ENCODE measurements around the gene LGI2. TPM values are rescaled to one million over a fixed set of nuclear protein-coding genes. Genes with fewer than 3 reads are reported as not detected.

The LGI2 gene
- total and polyA plus RNA-seq, 4 donors, result 0.05 to 0.19 (median 0.08) TPM; not detected in 1

GRCh38 chr4:25075129-25075528 is 44.4 kb upstream of the LGI2 start:
- Histone ChIP-seq H3K36me3 (ENCODE audit: control insufficient read depth in 4 of 4, insufficient read depth in 3 of 4, low read depth in 1 of 4, low read length in 3 of 4) (no peaks in the 10 kb centered on the region), H3K27me3 (ENCODE audit: control insufficient read depth in 4 of 4, insufficient read depth in 4 of 4, low read length in 3 of 4) (no peaks in the 10 kb centered on the region), H3K4me3 (ENCODE audit: low read depth in 1 of 3, low read length in 3 of 3) (no peak overlapping the region), H3K4me1 (ENCODE audit: control insufficient read depth in 4 of 4, insufficient read depth in 4 of 4, low read length in 3 of 4) (no peaks in the 10 kb centered on the region), H3K27ac (ENCODE audit: low read depth in 1 of 2, low read length in 2 of 2) (no peak overlapping the region), H3K9me3 (ENCODE audit: control insufficient read depth in 4 of 4, low read length in 3 of 4) (no peaks in the 10 kb centered on the region), H3K9ac (ENCODE audit: low read depth in 1 of 2, low read length in 2 of 2) (no peak overlapping the region)
- 89% methylated on average over 11 of the region's 11 CpGs for WGBS
- TF ChIP-seq MAX (IDR thresholded peaks at IDR 0.05) (no peak), HNF4G (IDR thresholded peaks at IDR 0.05) (no peak), JUND (IDR thresholded peaks at IDR 0.05) (no peak), ATF3 (IDR thresholded peaks at IDR 0.05) (no peak), FOXA2 (IDR thresholded peaks at IDR 0.05) (no peak), REST (IDR thresholded peaks at IDR 0.05) (no peak)
- DNase-seq (ENCODE audit: low spot score), result no peak

GRCh38 chr4:25070545-25070944 is 39.8 kb upstream of the LGI2 start:
- no peak overlapping the region for H3K4me3 ChIP-seq (ENCODE audit: low read depth in 1 of 3, low read length in 3 of 3)
- WGBS, result 81% methylated on average over 3 of the region's 3 CpGs
- no peak overlapping the region for H3K27ac ChIP-seq (ENCODE audit: low read depth in 1 of 2, low read length in 2 of 2)
- DNase-seq (ENCODE audit: low spot score), result no peak
- no peaks in the 10 kb centered on the region for H3K36me3 ChIP-seq (ENCODE audit: control insufficient read depth in 4 of 4, insufficient read depth in 3 of 4, low read depth in 1 of 4, low read length in 3 of 4)
- H3K27me3 ChIP-seq (ENCODE audit: control insufficient read depth in 4 of 4, insufficient read depth in 4 of 4, low read length in 3 of 4), result peaks cover 0 to 4% (median 0%) of the 10 kb centered on the region in 4 donors
- H3K9me3 ChIP-seq (ENCODE audit: control insufficient read depth in 4 of 4, low read length in 3 of 4), result peaks cover 0 to 1% (median 0%) of the 10 kb centered on the region in 4 donors
- no peak overlapping the region for H3K9ac ChIP-seq (ENCODE audit: low read depth in 1 of 2, low read length in 2 of 2)
- TF ChIP-seq SP1 (IDR thresholded peaks at IDR 0.05), result no peak
- TF ChIP-seq GABPA (IDR thresholded peaks at IDR 0.05 in 1 of 2, conservative IDR thresholded peaks at IDR 0.05 in 1 of 2), result no peak
- no peak for TF ChIP-seq TAF1 (conservative IDR thresholded peaks at IDR 0.05)
- TF ChIP-seq HNF4A (conservative IDR thresholded peaks at IDR 0.05), result no peak
- no peak for TF ChIP-seq ZBTB33 (IDR thresholded peaks at IDR 0.05)
- no peak for TF ChIP-seq HNF4G (IDR thresholded peaks at IDR 0.05)
- no peak for TF ChIP-seq RAD21 (IDR thresholded peaks at IDR 0.05)
- no peak for TF ChIP-seq YY1 (IDR thresholded peaks at IDR 0.05)
- TF ChIP-seq ATF3 (IDR thresholded peaks at IDR 0.05), result no peak
- no peak for TF ChIP-seq FOXA2 (IDR thresholded peaks at IDR 0.05)
- no peak for TF ChIP-seq MAX (IDR thresholded peaks at IDR 0.05)
- TF ChIP-seq NR2F2 (IDR thresholded peaks at IDR 0.05), result no peak
- no peak for TF ChIP-seq REST (IDR thresholded peaks at IDR 0.05)
- TF ChIP-seq FOXA1 (IDR thresholded peaks at IDR 0.05), result no peak
- no peaks in the 10 kb centered on the region for H3K4me1 ChIP-seq (ENCODE audit: control insufficient read depth in 4 of 4, insufficient read depth in 4 of 4, low read length in 3 of 4)
